Forelimb muscle (tissue), 1 donor: Measurements from ENCODE around the gene NEUROD4. TPM values are rescaled to one million over a fixed set of nuclear protein-coding genes. Genes with fewer than 3 reads are reported as not detected.

ENCODE experiments used
- DNase-seq: peaks from one replicate; pipeline ENCODE4 v3.0.0-alpha.2; 2013; ENCODE audit warnings: low read depth
- polyA plus RNA-seq: library from polyadenylated mRNA; unstranded; fragments of 120-200 nt; gene quantifications from one replicate; pipeline ENCODE4 v1.2.1, GENCODE V29; 2013; ENCODE audit not compliant: insufficient read length

NEUROD4 gene
- polyA plus RNA-seq, 1 donor, result not detected

DNA sequence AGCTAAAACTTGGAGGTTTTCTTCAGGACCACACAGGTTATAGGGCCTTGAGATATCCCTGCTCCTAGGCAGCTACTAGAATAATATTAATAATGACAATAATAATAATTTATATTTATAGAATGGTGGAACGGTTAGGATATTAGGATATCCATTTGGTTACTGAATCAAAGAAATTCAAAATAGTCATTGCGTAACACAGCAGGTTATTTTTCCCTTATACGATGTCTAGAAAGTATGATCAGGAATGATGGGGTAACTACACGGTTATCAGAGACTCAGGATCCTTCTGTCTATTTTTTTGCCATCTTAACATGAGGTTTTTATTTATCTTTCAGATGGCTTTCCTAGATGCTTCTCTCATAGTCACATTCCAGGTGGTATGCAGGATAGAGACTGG, 39.0 kb downstream of the NEUROD4 start:
- DNase-seq, result no peak

GRCh38 chr12:55060470-55060869, 40.7 kb downstream of the NEUROD4 start:
- no peak for DNase-seq

- DNase-seq, result no peak
Observed at GRCh38 chr12:55061024-55061423, 41.2 kb downstream of the NEUROD4 start.

DNA sequence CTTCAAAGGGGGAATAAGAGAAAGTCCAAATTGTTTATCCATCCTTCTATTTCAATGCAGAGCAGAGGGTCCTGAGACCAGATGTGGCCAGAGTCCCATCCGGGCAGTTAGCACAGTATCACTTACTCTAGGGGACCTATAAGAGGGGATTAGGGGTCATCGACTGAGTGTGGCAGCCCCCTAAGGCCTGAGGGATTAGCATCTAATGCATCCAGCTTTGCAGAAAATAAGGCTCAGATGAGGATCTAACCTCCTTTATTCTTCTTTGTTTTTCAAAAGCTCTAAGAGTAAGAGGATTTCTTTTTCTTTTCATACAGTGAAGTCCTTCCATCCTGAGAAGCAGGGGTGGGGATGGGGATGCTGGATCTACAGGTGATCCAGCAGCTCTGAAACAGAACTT, 43.5 kb downstream of the NEUROD4 start:
- no peak for DNase-seq

DNA sequence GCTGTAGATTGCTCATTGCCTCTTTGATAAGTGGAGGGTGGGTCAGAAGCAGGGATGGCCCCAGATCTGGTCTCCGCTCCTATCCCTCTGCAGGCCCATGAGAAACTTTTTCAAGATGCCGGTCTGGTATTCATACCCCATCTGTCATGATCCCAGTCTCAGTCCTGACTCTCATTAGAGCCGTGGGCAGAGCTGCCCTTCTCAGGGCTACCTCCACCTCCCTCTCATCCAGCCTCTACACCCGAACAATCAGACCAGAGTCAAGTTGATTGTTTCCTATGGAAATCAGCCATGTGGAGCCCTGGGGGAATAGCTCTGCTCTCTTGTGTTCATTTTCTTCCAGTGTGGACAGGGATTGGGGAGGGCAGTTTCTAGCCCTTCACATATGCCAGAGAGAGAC, 45.8 kb downstream of the NEUROD4 start:
- no peak for DNase-seq

DNA sequence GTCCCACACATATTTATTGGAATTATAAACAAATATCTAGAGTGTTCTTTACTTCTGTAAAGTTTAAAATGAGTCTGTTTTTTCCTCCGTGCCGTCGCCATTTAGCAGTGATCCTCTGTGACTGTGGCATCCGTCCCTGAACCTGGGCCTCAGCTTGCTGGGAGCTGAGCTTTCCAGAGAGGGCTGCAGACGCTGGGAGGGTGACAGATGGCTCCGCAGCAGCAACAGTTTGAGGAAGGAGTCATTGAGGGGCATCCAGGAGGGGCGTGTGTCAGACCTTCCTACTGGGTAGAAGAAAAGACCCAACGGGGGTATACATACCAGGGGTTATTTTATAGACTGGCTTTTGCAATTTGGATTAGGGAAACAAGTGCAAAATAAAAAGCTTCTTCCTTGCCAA, 47.9 kb downstream of the NEUROD4 start:
- no peak for DNase-seq

GRCh38 chr12:55068416-55069010, 48.7 kb downstream of the NEUROD4 start:
- peak; percentile 28 for DNase-seq

GRCh38 chr12:55072083-55072482, 52.3 kb downstream of the NEUROD4 start:
- DNase-seq, result no peak

DNA sequence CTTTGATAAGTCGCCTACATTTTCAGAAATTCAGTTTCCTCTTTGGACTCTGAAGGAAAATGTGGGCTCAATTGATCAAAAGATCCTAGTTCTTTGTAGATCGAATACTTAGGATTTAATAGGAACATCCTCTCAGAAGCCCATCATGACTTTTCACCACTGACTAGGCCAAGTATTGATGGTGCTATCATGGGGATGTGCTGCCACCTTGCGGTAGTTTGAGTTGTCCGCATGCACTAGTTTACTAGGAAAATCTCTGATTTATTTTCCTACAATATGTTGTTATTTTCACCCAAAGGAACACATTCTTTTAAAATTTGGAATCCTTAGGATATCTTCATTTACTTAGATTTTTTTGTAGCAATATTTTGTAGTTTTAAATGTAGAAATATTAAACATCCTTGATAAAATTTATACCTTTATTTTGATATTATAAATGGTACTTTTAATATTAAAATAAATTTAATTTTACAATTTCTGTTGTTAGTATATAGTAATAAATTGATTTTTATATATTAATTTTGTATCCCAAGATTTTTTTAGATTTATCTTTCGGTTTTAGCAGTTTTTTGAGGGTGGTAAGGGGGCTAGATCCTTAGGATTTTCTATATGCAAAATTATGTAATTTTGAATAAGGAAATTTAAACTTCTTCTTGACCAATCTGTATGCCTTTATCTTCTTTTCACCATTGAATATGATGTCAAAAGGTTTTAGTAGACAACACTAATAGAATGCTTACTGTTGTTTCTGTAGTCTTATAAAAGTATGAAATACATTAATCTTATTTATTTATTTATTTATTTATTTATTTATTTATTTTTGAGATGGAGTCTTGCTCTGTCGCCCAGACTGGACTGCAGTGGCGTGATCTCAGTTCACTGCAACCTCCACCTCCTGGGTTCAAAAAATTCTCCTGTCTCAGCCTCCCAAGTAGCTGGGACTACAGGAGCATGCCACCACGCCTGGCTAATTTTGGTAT, 53.6 kb downstream of the NEUROD4 start:
- peak; percentile 57 for DNase-seq

- no peak for DNase-seq
Observed at GRCh38 chr12:55074806-55075205, 55.0 kb downstream of the NEUROD4 start.

Other genes with a start within 250 kb of the NEUROD4 start
- gene MUCL1, start 165.5 kb upstream of the NEUROD4 start, polyA plus RNA-seq, result not detected
- 0.92 TPM for gene TESPA1, start 35.2 kb upstream of the NEUROD4 start, polyA plus RNA-seq
- gene OR9K2, start 106.4 kb downstream of the NEUROD4 start, polyA plus RNA-seq, result not detected
- not detected for gene OR10A7, start 201.1 kb downstream of the NEUROD4 start, polyA plus RNA-seq
- not detected for gene OR6C74, start 224.6 kb downstream of the NEUROD4 start, polyA plus RNA-seq